GM12892 (cell line): ENCODE data around the gene CFLAR.

Experiments used
- POLR2A ChIP-seq: IDR thresholded peaks from 2 replicates; pipeline ENCODE4 v1.6.1; 2011; ENCODE audit warnings: low read depth, low read length, control low read depth
- POLR2AphosphoS5 ChIP-seq: IDR thresholded peaks from 2 replicates; pipeline ENCODE4 v1.6.1; 2011; ENCODE audit warnings: low read depth, low read length, control low read depth
- TAF1 ChIP-seq: IDR thresholded peaks from 2 replicates; pipeline ENCODE4 v1.6.1; 2011; ENCODE audit warnings: low read depth, mild to moderate bottlenecking, control low read depth, low read length, borderline replicate concordance

DNA sequence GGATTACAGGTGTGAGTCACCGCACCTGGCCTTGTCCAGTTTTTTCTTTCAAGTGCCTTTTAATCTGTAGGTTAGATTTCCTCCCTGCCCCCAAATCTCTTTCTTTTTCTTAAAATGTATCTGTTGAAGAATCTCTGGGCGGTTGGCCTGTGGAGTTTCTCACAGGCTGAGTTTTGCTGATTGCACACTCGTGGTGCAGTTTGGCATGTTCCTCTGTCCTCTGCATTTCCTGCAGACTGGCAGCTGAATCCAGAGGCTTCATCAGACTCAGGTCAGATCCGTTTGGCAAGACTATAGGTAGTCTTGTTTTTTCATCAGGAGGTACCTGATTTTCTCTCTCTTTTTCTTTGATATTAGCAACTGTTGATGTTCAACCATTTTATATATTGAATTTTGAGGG lies 72.5 kb downstream of the CFLAR start:
- TF ChIP-seq POLR2A (no peak), TAF1 (no peak), POLR2AphosphoS5 (no peak)
